ENCODE results near the gene DYNAP.

The DYNAP gene

GRCh38 chr18:54636217-54636616, 45.2 kb downstream of the DYNAP start:
- DNase-seq (ENCODE audit: low read depth), result no peak

- no peak for DNase-seq (ENCODE audit: low read depth)
Measured at GRCh38 chr18:54641734-54642133, 50.7 kb downstream of the DYNAP start.

DNA sequence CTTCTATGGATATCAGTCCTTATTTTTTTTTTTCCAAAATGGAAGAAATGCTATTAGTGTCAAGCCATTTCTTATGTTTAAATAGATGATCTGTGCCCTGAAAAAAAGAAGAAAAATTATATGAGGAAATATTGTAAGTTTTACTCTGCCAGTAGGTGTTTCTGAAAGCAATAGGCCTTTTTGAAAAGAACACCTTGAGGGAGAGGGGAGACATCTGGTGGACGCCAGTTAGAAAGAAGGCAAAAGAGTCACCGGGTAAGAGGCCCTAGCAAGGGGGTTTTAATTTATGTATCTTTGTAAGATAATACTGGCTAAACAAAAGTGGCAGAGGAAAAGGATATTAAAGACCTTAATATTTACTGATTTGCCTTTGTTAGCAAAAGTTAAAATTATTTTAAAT, 56.1 kb downstream of the DYNAP start:
- DNase-seq (ENCODE audit: low read depth), result no peak

Data from CMK (cell line).